Caco-2 (cell line): ENCODE results near the gene WDR77. TPM values are rescaled to one million over a fixed set of nuclear protein-coding genes. Genes with fewer than 3 reads are reported as not detected.

ENCODE experiments used
- BruUV-seq: library from RNA; stranded (reverse); fragments of 400-500 nt; replicated peaks from 2 replicates; lab custom pipeline; 2021; lab: Mats Ljungman, UMichigan
- CTCF ChIA-PET: fragments of 300-600 bp; sonication (Branson Sonifier 250); formaldehyde crosslinking; loops from one replicate; lab custom pipeline; 2022; ENCODE audit warnings: antibody characterized with exemption; lab: Charles Lee
- POLR2A ChIA-PET: fragments of 300-600 bp; sonication (Branson Sonifier 250); formaldehyde crosslinking; loops from one replicate; lab custom pipeline; 2022; ENCODE audit warnings: antibody characterized with exemption; lab: Charles Lee
- DNase-seq, 2 experiments: peaks; one replicate each; pipeline versions ENCODE4 v3.0.0 to v3.0.0-alpha.2; 2020 to 2022
- H3K27me3 ChIP-seq: replicated peaks from 2 replicates; pipeline ENCODE4 v1.6.0; 2011; ENCODE audit warnings: low read length; ENCODE audit not compliant: control insufficient read depth, insufficient read depth
- H3K36me3 ChIP-seq: 2 replicates; pipeline ENCODE4 v1.5.1; 2011; ENCODE audit warnings: low read length; ENCODE audit not compliant: control insufficient read depth, insufficient read depth
- H3K4me1 ChIP-seq: fragments of 250-450 bp; sonication (Bioruptor Pico); 2 replicates; pipeline ENCODE4 v1.5.1; 2020; ENCODE audit warnings: mild to moderate bottlenecking
- H3K4me3 ChIP-seq: 2 replicates; pipeline ENCODE4 v1.5.1; 2011; ENCODE audit warnings: low read depth, mild to moderate bottlenecking, control low read depth, low read length
- H3K9me3 ChIP-seq: fragments of 250-450 bp; sonication (Bioruptor Pico); 2 replicates; pipeline ENCODE4 v1.5.1; 2020; ENCODE audit warnings: mild to moderate bottlenecking, moderate library complexity
- H3K27ac Mint-ChIP-seq: one replicate; pipeline ENCODE4 v1.8.0; 2022; ENCODE audit warnings: mixed read lengths; ENCODE audit not compliant: unreplicated experiment
- H3K27me3 Mint-ChIP-seq: one replicate; pipeline ENCODE4 v1.8.0; 2022; ENCODE audit warnings: mixed read lengths; ENCODE audit not compliant: insufficient read depth, unreplicated experiment
- H3K36me3 Mint-ChIP-seq: one replicate; pipeline ENCODE4 v1.8.0; 2022; ENCODE audit warnings: mild to moderate bottlenecking, mixed read lengths; ENCODE audit not compliant: insufficient read depth, unreplicated experiment
- H3K4me1 Mint-ChIP-seq: one replicate; pipeline ENCODE4 v1.8.0; 2022; ENCODE audit warnings: low read depth, mixed read lengths; ENCODE audit not compliant: unreplicated experiment
- H3K4me3 Mint-ChIP-seq: one replicate; pipeline ENCODE4 v1.8.0; 2022; ENCODE audit warnings: mild to moderate bottlenecking, moderate library complexity, mixed read lengths; ENCODE audit not compliant: unreplicated experiment
- H3K9me3 Mint-ChIP-seq: one replicate; pipeline ENCODE4 v1.8.0; 2022; ENCODE audit warnings: mixed read lengths; ENCODE audit not compliant: unreplicated experiment
- CTCF ChIP-seq, 2 experiments: fragments of 200-600 bp in 1 of 2; IDR thresholded peaks; 1 replicate in 1 of 2; 2 replicates in 1 of 2; pipeline versions ENCODE4 v1.5.1 to v1.8.0; 2011 to 2022; ENCODE audit warnings: antibody characterized with exemption in 1 of 2, control low read depth in 1 of 2, inconsistent platforms in 1 of 2, low read depth in 1 of 2, low read length in 1 of 2, mild to moderate bottlenecking in 1 of 2, moderate library complexity in 1 of 2; ENCODE audit not compliant: insufficient read depth in 1 of 2, severe bottlenecking in 1 of 2, unreplicated experiment in 1 of 2
- intact Hi-C: fragments of 100-400 bp; cut with micrococcal nuclease; formaldehyde crosslinking; loops from one replicate; pipeline ENCODE4 v1.10.0; 2022; ENCODE audit not compliant: unreplicated experiment
- total RNA-seq: library from RNA; stranded (reverse); gene quantifications from 2 replicates; pipeline ENCODE4 v1.2.3, GENCODE V29; 2022

WDR77 gene
- total RNA-seq, 1 experiment from 2014 or later = 31.9 TPM

DNA sequence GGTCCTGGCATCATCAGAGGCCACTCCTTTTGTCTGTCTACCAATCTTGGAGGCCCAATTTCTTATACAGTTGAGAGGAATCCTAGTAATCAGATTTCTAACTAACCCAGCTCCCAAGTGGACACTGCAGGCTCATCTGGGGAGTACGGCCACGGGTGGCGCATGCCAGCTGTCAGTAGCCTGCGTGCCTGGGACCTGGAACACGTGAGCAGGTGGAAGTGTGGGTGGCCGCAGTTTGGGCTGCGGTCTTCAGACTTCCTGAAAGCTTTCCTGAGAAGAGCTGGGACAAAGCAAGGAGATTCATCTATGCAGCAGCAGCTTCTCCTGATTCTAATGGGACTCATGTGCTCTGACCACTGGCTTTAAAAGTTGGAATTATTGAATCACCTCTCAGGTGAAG lies 42.0 kb upstream of the WDR77 start:
- no TSS peak for BruUV-seq
- CTCF ChIA-PET = no interaction called here
- H3K36me3 Mint-ChIP-seq = no peaks in the 10 kb centered on the region
- H3K27me3 Mint-ChIP-seq = no peaks in the 10 kb centered on the region
- no peak overlapping the region for H3K27ac Mint-ChIP-seq
- Histone ChIP-seq H3K36me3 (no peaks in the 10 kb centered on the region), H3K4me3 (no peak overlapping the region), H3K4me1 (no peaks in the 10 kb centered on the region), H3K9me3 (no peaks in the 10 kb centered on the region), H3K27me3 (no peaks in the 10 kb centered on the region)
- H3K9me3 Mint-ChIP-seq = no peaks in the 10 kb centered on the region
- intact Hi-C loops = no loop called here
- POLR2A ChIA-PET = no interaction called here
- no peak for DNase-seq
- H3K4me1 Mint-ChIP-seq = no peaks in the 10 kb centered on the region
- H3K4me3 Mint-ChIP-seq = no peak overlapping the region
- no peak for TF ChIP-seq CTCF (IDR thresholded peaks at IDR 0.05; ENCODE audit: insufficient read depth in 1 of 2, low read depth in 1 of 2, low read length in 1 of 2, severe bottlenecking in 1 of 2, unreplicated experiment in 1 of 2)

GRCh38 chr1:111490220-111490619 lies 41.2 kb upstream of the WDR77 start:
- ChIA-PET CTCF (interaction anchor here (0.9 kb wide), 1 partner anchor 265 kb away, joined by 4 read pairs; no protein-coding TSS in a partner anchor), POLR2A (no interaction called here)
- H3K4me3 ChIP-seq = no peak overlapping the region
- intact Hi-C loops = no loop called here
- no peaks in the 10 kb centered on the region for H3K36me3 ChIP-seq
- BruUV-seq = no TSS peak
- H3K36me3 Mint-ChIP-seq = no peaks in the 10 kb centered on the region
- H3K9me3 Mint-ChIP-seq = no peaks in the 10 kb centered on the region
- no peaks in the 10 kb centered on the region for H3K4me1 Mint-ChIP-seq
- H3K4me3 Mint-ChIP-seq = no peak overlapping the region
- H3K27ac Mint-ChIP-seq = no peak overlapping the region
- no peaks in the 10 kb centered on the region for H3K9me3 ChIP-seq
- no peak for TF ChIP-seq CTCF (IDR thresholded peaks at IDR 0.05; ENCODE audit: insufficient read depth in 1 of 2, low read depth in 1 of 2, low read length in 1 of 2, severe bottlenecking in 1 of 2, unreplicated experiment in 1 of 2)
- no peaks in the 10 kb centered on the region for H3K27me3 ChIP-seq
- H3K27me3 Mint-ChIP-seq = no peaks in the 10 kb centered on the region
- DNase-seq = no peak
- no peaks in the 10 kb centered on the region for H3K4me1 ChIP-seq

- H3K36me3 Mint-ChIP-seq = no peaks in the 10 kb centered on the region
- no peaks in the 10 kb centered on the region for H3K9me3 Mint-ChIP-seq
- no peak overlapping the region for H3K4me3 Mint-ChIP-seq
- H3K9me3 ChIP-seq = no peaks in the 10 kb centered on the region
- no TSS peak for BruUV-seq
- no peak overlapping the region for H3K4me3 ChIP-seq
- H3K27me3 Mint-ChIP-seq = no peaks in the 10 kb centered on the region
- intact Hi-C loops = loop anchor here (10.0 kb wide), 1 partner anchor 845 kb away; no protein-coding TSS in a partner anchor
- DNase-seq = no peak
- ChIA-PET CTCF (interaction anchor here (0.9 kb wide), 1 partner anchor 265 kb away, joined by 4 read pairs; no protein-coding TSS in a partner anchor), POLR2A (no interaction called here)
- no peak for TF ChIP-seq CTCF (IDR thresholded peaks at IDR 0.05; ENCODE audit: insufficient read depth in 1 of 2, low read depth in 1 of 2, low read length in 1 of 2, severe bottlenecking in 1 of 2, unreplicated experiment in 1 of 2)
- no peaks in the 10 kb centered on the region for H3K4me1 Mint-ChIP-seq
- H3K4me1 ChIP-seq = no peaks in the 10 kb centered on the region
- H3K27me3 ChIP-seq = no peaks in the 10 kb centered on the region
- no peaks in the 10 kb centered on the region for H3K36me3 ChIP-seq
- H3K27ac Mint-ChIP-seq = no peak overlapping the region
Measured at GRCh38 chr1:111489604-111490003, 40.5 kb upstream of the WDR77 start.
